ENCODE data around the gene IGDCC3. TPM values are rescaled to one million over a fixed set of nuclear protein-coding genes. Genes with fewer than 3 reads are reported as not detected.

IGDCC3 gene
- total RNA-seq, 1 donor from 2014 or later, result not detected

- peaks cover 43% of the 10 kb centered on the region for H3K27me3 Mint-ChIP-seq (ENCODE audit: insufficient read depth)
- H3K27ac Mint-ChIP-seq, result no peak overlapping the region
- intact Hi-C loops (cut with micrococcal nuclease), result no loop called here
- H3K36me3 Mint-ChIP-seq (ENCODE audit: low read depth), result peaks cover 2% of the 10 kb centered on the region
- no peak for DNase-seq (ENCODE audit: low spot score)
- peaks cover 11% of the 10 kb centered on the region for H3K4me1 Mint-ChIP-seq (ENCODE audit: low read depth)
- peak overlapping the region; percentile 16 for H3K4me3 Mint-ChIP-seq
- H3K9me3 Mint-ChIP-seq, result no peaks in the 10 kb centered on the region
Observed at GRCh38 chr15:65382921-65383320, 5.1 kb upstream of the IGDCC3 start.

- no peaks in the 10 kb centered on the region for H3K9me3 Mint-ChIP-seq
- H3K4me1 Mint-ChIP-seq (ENCODE audit: low read depth), result peaks cover 11% of the 10 kb centered on the region
- H3K27ac Mint-ChIP-seq, result no peak overlapping the region
- peaks cover 2% of the 10 kb centered on the region for H3K36me3 Mint-ChIP-seq (ENCODE audit: low read depth)
- intact Hi-C loops (cut with micrococcal nuclease), result no loop called here
- DNase-seq (ENCODE audit: low spot score), result no peak
- H3K4me3 Mint-ChIP-seq, result no peak overlapping the region
- peaks cover 46% of the 10 kb centered on the region for H3K27me3 Mint-ChIP-seq (ENCODE audit: insufficient read depth)
Observed at GRCh38 chr15:65382146-65382491, 4.3 kb upstream of the IGDCC3 start.

GRCh38 chr15:65381445-65382145 lies 3.8 kb upstream of the IGDCC3 start:
- Mint-ChIP-seq H3K27me3 (ENCODE audit: insufficient read depth) (peaks cover 51% of the 10 kb centered on the region), H3K4me3 (no peak overlapping the region), H3K27ac (no peak overlapping the region), H3K9me3 (no peaks in the 10 kb centered on the region), H3K36me3 (ENCODE audit: low read depth) (peaks cover 2% of the 10 kb centered on the region), H3K4me1 (ENCODE audit: low read depth) (peaks cover 15% of the 10 kb centered on the region)
- no peak for DNase-seq (ENCODE audit: low spot score)
- intact Hi-C loops (cut with micrococcal nuclease), result no loop called here

GRCh38 chr15:65379986-65380385 lies 2.2 kb upstream of the IGDCC3 start:
- no peak overlapping the region for H3K4me3 Mint-ChIP-seq
- H3K36me3 Mint-ChIP-seq (ENCODE audit: low read depth), result peaks cover 2% of the 10 kb centered on the region
- no peak for DNase-seq (ENCODE audit: low spot score)
- peaks cover 20% of the 10 kb centered on the region for H3K4me1 Mint-ChIP-seq (ENCODE audit: low read depth)
- peaks cover 65% of the 10 kb centered on the region for H3K27me3 Mint-ChIP-seq (ENCODE audit: insufficient read depth)
- H3K9me3 Mint-ChIP-seq, result no peaks in the 10 kb centered on the region
- intact Hi-C loops (cut with micrococcal nuclease), result no loop called here
- no peak overlapping the region for H3K27ac Mint-ChIP-seq

- peaks cover 5% of the 10 kb centered on the region for H3K36me3 Mint-ChIP-seq (ENCODE audit: low read depth)
- H3K4me3 Mint-ChIP-seq, result peak overlapping the region; percentile 52
- no peaks in the 10 kb centered on the region for H3K9me3 Mint-ChIP-seq
- H3K4me1 Mint-ChIP-seq (ENCODE audit: low read depth), result peaks cover 11% of the 10 kb centered on the region
- H3K27me3 Mint-ChIP-seq (ENCODE audit: insufficient read depth), result peaks cover 72% of the 10 kb centered on the region
- intact Hi-C loops (cut with micrococcal nuclease), result no loop called here
- no peak for DNase-seq (ENCODE audit: low spot score)
- no peak overlapping the region for H3K27ac Mint-ChIP-seq
Observed at GRCh38 chr15:65377105-65377975, 462 bp downstream of the IGDCC3 start.

- Mint-ChIP-seq H3K27ac (no peak overlapping the region), H3K9me3 (no peaks in the 10 kb centered on the region), H3K4me3 (peak overlapping the region; percentile 52), H3K4me1 (ENCODE audit: low read depth) (peaks cover 11% of the 10 kb centered on the region), H3K27me3 (ENCODE audit: insufficient read depth) (peaks cover 71% of the 10 kb centered on the region), H3K36me3 (ENCODE audit: low read depth) (peaks cover 5% of the 10 kb centered on the region)
- no peak for DNase-seq (ENCODE audit: low spot score)
- intact Hi-C loops (cut with micrococcal nuclease), result no loop called here
Observed at GRCh38 chr15:65376767-65377104, 1.1 kb downstream of the IGDCC3 start.

- intact Hi-C loops (cut with micrococcal nuclease), result no loop called here
- H3K9me3 Mint-ChIP-seq, result no peaks in the 10 kb centered on the region
- peaks cover 64% of the 10 kb centered on the region for H3K27me3 Mint-ChIP-seq (ENCODE audit: insufficient read depth)
- peaks cover 11% of the 10 kb centered on the region for H3K4me1 Mint-ChIP-seq (ENCODE audit: low read depth)
- no peak overlapping the region for H3K27ac Mint-ChIP-seq
- H3K36me3 Mint-ChIP-seq (ENCODE audit: low read depth), result peaks cover 5% of the 10 kb centered on the region
- no peak for DNase-seq (ENCODE audit: low spot score)
- peak overlapping the region; percentile 61 for H3K4me3 Mint-ChIP-seq
Observed at GRCh38 chr15:65375871-65376607, 1.8 kb downstream of the IGDCC3 start.

- H3K4me3 Mint-ChIP-seq, result no peak overlapping the region
Observed at GRCh38 chr15:65374821-65375401, 2.9 kb downstream of the IGDCC3 start.

GRCh38 chr15:65374334-65374733 lies 3.5 kb downstream of the IGDCC3 start:
- no peak overlapping the region for H3K4me3 Mint-ChIP-seq
- no peak for DNase-seq (ENCODE audit: low spot score)
- H3K27ac Mint-ChIP-seq, result no peak overlapping the region
- H3K36me3 Mint-ChIP-seq (ENCODE audit: low read depth), result peaks cover 5% of the 10 kb centered on the region
- H3K27me3 Mint-ChIP-seq (ENCODE audit: insufficient read depth), result peaks cover 49% of the 10 kb centered on the region
- no peaks in the 10 kb centered on the region for H3K9me3 Mint-ChIP-seq
- H3K4me1 Mint-ChIP-seq (ENCODE audit: low read depth), result peaks cover 11% of the 10 kb centered on the region
- intact Hi-C loops (cut with micrococcal nuclease), result no loop called here

More at GRCh38 chr15:65374821-65375401, 2.9 kb downstream of the IGDCC3 start:
- no peak for DNase-seq (ENCODE audit: low spot score)
- peaks cover 11% of the 10 kb centered on the region for H3K4me1 Mint-ChIP-seq (ENCODE audit: low read depth)
- peaks cover 5% of the 10 kb centered on the region for H3K36me3 Mint-ChIP-seq (ENCODE audit: low read depth)
- intact Hi-C loops (cut with micrococcal nuclease), result no loop called here
- no peak overlapping the region for H3K27ac Mint-ChIP-seq
- H3K9me3 Mint-ChIP-seq, result no peaks in the 10 kb centered on the region
- H3K27me3 Mint-ChIP-seq (ENCODE audit: insufficient read depth), result peaks cover 54% of the 10 kb centered on the region

GRCh38 chr15:65373163-65373651 lies 4.6 kb downstream of the IGDCC3 start:
- Mint-ChIP-seq H3K27me3 (ENCODE audit: insufficient read depth) (peaks cover 39% of the 10 kb centered on the region), H3K4me1 (ENCODE audit: low read depth) (peaks cover 11% of the 10 kb centered on the region), H3K27ac (no peak overlapping the region), H3K9me3 (no peaks in the 10 kb centered on the region), H3K4me3 (no peak overlapping the region), H3K36me3 (ENCODE audit: low read depth) (peaks cover 3% of the 10 kb centered on the region)
- DNase-seq (ENCODE audit: low spot score), result no peak
- intact Hi-C loops (cut with micrococcal nuclease), result no loop called here

GRCh38 chr15:65372787-65373067 lies 5.1 kb downstream of the IGDCC3 start:
- peaks cover 3% of the 10 kb centered on the region for H3K36me3 Mint-ChIP-seq (ENCODE audit: low read depth)
- H3K9me3 Mint-ChIP-seq, result no peaks in the 10 kb centered on the region
- H3K27ac Mint-ChIP-seq, result no peak overlapping the region
- intact Hi-C loops (cut with micrococcal nuclease), result no loop called here
- peaks cover 39% of the 10 kb centered on the region for H3K27me3 Mint-ChIP-seq (ENCODE audit: insufficient read depth)
- DNase-seq (ENCODE audit: low spot score), result no peak
- H3K4me3 Mint-ChIP-seq, result no peak overlapping the region
- H3K4me1 Mint-ChIP-seq (ENCODE audit: low read depth), result peaks cover 11% of the 10 kb centered on the region

GRCh38 chr15:65371976-65372786 lies 5.6 kb downstream of the IGDCC3 start:
- intact Hi-C loops (cut with micrococcal nuclease), result no loop called here
- Mint-ChIP-seq H3K27me3 (ENCODE audit: insufficient read depth) (peaks cover 37% of the 10 kb centered on the region), H3K27ac (no peak overlapping the region), H3K4me3 (no peak overlapping the region), H3K36me3 (ENCODE audit: low read depth) (peaks cover 3% of the 10 kb centered on the region), H3K4me1 (ENCODE audit: low read depth) (peaks cover 11% of the 10 kb centered on the region), H3K9me3 (no peaks in the 10 kb centered on the region)
- no peak for DNase-seq (ENCODE audit: low spot score)
